ENCODE measurements around the gene ZNF467. TPM values are rescaled to one million over a fixed set of nuclear protein-coding genes. Genes with fewer than 3 reads are reported as not detected.

The ZNF467 gene, protein sequence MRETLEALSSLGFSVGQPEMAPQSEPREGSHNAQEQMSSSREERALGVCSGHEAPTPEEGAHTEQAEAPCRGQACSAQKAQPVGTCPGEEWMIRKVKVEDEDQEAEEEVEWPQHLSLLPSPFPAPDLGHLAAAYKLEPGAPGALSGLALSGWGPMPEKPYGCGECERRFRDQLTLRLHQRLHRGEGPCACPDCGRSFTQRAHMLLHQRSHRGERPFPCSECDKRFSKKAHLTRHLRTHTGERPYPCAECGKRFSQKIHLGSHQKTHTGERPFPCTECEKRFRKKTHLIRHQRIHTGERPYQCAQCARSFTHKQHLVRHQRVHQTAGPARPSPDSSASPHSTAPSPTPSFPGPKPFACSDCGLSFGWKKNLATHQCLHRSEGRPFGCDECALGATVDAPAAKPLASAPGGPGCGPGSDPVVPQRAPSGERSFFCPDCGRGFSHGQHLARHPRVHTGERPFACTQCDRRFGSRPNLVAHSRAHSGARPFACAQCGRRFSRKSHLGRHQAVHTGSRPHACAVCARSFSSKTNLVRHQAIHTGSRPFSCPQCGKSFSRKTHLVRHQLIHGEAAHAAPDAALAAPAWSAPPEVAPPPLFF
- 1.0 TPM for polyA plus RNA-seq (2013, experiment 1 of 2)
- 1.1 TPM for polyA plus RNA-seq (2013, experiment 2 of 2)

DNA sequence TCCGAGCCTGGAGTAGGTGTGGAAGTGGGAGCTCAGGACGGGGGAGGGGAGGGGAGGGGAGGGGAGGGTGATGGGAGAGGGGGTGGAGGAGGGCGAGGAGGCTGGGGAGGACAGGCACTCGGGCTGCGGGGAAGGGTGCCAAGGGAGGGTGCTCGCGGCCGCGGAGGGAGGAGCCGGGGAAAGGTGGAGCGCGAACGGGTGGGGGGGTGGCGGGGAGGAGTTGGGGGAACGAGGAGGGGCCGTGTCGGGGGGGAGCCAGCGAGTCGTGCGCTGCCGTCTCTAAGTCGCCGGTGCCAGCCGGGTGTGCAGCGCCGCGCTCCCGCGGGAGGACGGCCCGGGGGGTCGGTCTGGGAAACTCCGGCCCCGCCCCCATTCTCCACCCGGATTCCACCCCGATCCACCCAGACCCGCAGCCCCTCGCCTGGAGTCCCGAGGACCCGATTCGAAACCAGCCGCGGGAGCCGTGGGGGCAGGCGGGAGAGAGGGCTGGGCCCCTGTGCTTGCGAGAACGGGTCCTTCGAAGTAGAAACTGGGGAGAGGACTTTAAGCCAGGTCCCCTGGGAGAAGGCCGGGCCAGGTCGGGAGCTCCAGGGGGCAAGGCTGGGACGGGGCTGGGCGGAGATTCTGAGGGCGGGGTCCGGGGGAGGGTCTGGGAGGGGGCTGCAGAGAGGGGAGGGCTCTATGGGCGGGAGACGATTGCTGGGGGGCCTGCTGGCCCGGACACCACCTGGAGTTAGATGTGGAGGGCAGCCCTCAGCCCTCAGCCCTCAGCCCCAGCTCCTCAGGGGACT lies at the start of gene ZNF467:
ZNF467 (minus strand) TSS at position 143 of the 791 bp plus-strand sequence. CDS start 2,556 bp downstream, outside the sequence.
- peaks cover 69% of the 10 kb centered on the region for H3K27me3 ChIP-seq (ENCODE audit: insufficient read depth, low read length)
- no peaks in the 10 kb centered on the region for H3K9me3 ChIP-seq (ENCODE audit: insufficient read depth, low read depth, low read length)
- peaks cover 11% of the 10 kb centered on the region; the same call in 1 of the 2 replicates for H3K4me1 ChIP-seq (ENCODE audit: insufficient read depth, low read length)
- no peak within 1 kb of the TSS; the same call in 1 of the 2 replicates for H3K27ac ChIP-seq (ENCODE audit: low read depth, low read length)
- no peak within 1 kb of the TSS for H3K9ac ChIP-seq (ENCODE audit: low read depth, low read length)
- no peaks in the 10 kb centered on the region for H3K36me3 ChIP-seq (ENCODE audit: insufficient read depth, low read length)
- WGBS = under 1% methylated on average over 57 of the region's 57 CpGs
- H3K4me3 ChIP-seq (ENCODE audit: low read length) = peak within 1 kb of the TSS; percentile 59

DNA sequence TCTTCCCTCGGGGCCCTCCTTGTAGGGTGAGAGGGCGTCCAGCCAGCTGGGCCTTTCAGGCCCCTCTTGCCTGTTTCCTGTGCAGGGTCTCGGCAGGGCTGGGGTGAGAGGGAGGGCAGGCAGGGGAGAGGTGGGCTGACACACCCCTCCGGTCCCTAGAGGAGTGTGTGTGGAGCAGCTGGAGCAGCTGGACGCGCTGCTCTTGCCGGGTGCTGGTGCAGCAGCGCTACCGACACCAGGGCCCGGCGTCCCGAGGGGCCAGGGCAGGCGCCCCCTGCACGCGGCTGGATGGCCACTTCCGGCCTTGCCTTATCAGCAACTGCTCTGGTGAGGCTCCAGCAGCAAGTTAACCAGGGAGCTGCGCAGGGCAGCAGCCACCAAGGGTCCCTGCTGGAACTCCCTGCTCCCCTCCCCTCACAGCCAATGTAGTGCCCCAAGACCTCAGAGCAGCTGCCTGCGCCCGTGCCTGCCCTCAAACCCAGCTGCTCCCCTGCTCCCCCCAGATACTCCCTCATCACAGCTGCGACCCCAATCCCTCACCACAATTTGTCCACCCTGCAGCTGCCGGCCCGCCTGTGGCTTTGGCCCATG lies 49.1 kb upstream of the ZNF467 start:
- WGBS = 95% methylated on average over 22 of the region's 22 CpGs
- Histone ChIP-seq H3K9me3 (ENCODE audit: insufficient read depth, low read depth, low read length) (peaks cover 12% of the 10 kb centered on the region; the same call in 1 of the 2 replicates), H3K36me3 (ENCODE audit: insufficient read depth, low read length) (no peaks in the 10 kb centered on the region), H3K27ac (ENCODE audit: low read depth, low read length) (no peak overlapping the region), H3K4me1 (ENCODE audit: insufficient read depth, low read length) (no peaks in the 10 kb centered on the region), H3K27me3 (ENCODE audit: insufficient read depth, low read length) (no peaks in the 10 kb centered on the region), H3K4me3 (ENCODE audit: low read length) (no peak overlapping the region), H3K9ac (ENCODE audit: low read depth, low read length) (no peak overlapping the region)

DNA sequence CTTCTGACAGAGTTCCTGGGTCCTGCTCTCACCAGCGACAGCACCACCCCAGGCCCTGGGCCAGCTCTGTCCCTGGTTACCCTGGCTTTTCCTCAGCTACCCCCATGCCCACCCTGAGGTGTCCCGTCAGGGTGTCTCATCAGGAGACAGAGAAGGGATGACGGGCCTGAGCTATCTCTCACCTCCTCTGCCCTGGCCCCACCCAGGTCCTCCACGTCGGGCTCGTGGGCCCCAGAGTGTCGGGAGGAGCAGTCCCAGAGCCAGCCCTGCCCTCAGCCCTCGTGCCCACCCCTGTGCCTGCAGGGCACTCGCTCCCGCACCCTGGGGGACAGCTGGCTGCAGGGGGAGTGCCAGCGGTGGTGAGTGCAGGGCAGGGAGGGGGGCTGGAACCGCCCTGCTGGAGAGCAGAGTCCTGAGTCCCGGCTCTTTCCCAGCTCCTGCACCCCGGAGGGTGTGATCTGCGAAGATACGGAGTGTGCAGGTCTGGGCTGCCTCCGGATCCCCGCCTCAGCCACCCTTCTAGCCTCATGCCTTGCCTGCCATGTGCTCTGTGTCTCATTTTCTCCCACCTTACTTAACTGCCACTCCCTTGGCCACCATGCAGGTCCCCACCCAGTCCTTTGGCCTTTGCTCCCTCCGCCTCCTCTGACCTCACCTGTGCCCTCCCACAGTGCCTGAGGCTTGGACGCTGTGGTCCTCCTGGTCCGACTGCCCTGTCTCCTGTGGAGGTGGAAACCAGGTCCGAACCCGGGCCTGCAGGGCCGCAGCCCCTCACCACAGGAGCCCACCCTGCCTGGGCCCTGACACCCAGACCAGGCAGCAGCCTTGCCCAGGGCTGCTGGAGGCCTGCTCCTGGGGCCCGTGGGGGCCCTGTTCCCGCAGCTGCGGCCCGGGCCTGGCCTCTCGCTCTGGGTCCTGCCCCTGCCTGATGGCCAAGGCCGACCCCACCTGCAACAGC lies 48.1 kb upstream of the ZNF467 start:
- peaks cover 12% of the 10 kb centered on the region; the same call in 1 of the 2 replicates for H3K9me3 ChIP-seq (ENCODE audit: insufficient read depth, low read depth, low read length)
- H3K9ac ChIP-seq (ENCODE audit: low read depth, low read length) = no peak overlapping the region
- H3K4me3 ChIP-seq (ENCODE audit: low read length) = no peak overlapping the region
- no peaks in the 10 kb centered on the region for H3K27me3 ChIP-seq (ENCODE audit: insufficient read depth, low read length)
- H3K36me3 ChIP-seq (ENCODE audit: insufficient read depth, low read length) = no peaks in the 10 kb centered on the region
- H3K4me1 ChIP-seq (ENCODE audit: insufficient read depth, low read length) = no peaks in the 10 kb centered on the region
- no peak overlapping the region for H3K27ac ChIP-seq (ENCODE audit: low read depth, low read length)
- WGBS = 89% methylated on average over 30 of the region's 30 CpGs

DNA sequence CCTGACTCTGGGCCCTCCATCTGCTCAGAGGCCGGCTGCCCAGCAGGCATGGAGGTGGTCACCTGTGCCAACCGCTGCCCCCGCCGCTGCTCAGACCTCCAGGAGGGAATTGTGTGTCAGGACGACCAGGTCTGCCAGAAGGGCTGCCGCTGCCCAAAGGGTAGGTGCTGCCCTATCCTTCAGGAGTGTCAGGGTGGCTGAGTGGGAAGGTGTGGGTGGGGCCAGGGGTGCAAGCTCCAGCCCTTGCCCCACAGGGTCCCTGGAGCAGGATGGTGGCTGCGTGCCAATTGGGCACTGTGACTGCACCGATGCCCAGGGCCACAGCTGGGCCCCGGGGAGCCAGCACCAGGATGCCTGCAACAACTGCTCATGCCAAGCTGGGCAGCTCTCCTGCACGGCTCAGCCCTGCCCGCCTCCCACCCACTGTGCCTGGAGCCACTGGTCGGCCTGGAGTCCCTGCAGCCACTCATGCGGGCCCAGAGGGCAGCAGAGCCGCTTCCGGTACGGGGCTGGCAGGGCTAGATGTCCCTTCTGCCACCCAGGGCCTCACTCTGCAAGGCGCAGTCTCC lies 47.3 kb upstream of the ZNF467 start:
- WGBS = 93% methylated on average over 17 of the region's 17 CpGs
- 0 out of 2 replicates have a peak, but pooled peaks cover 4% of the 10 kb centered on the region for H3K4me1 ChIP-seq (ENCODE audit: insufficient read depth, low read length)

DNA sequence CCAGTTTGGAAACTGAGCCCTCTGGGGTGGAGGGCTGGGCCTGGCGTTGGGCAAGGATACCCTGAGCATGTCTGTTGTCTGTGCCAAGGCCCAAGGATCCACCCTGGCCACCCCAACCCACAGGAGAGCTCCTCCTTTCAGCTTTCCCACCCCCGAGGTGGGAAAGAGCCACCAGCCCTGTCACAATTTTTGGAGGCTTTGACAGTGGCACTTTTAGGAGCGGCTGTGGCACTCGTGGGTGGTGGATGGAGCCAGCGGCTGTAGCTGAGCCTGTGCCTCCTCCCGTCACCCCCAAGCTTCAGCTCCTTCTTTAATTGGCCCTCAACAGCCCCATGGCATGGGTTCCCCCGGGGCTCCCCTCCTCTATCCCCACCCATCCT lies 46.6 kb upstream of the ZNF467 start:
- H3K4me1 ChIP-seq (ENCODE audit: insufficient read depth, low read length) = 0 out of 2 replicates have a peak, but pooled peaks cover 6% of the 10 kb centered on the region
- WGBS = 92% methylated on average over 7 of the region's 7 CpGs
- H3K27me3 ChIP-seq (ENCODE audit: insufficient read depth, low read length) = no peaks in the 10 kb centered on the region
- no peaks in the 10 kb centered on the region for H3K36me3 ChIP-seq (ENCODE audit: insufficient read depth, low read length)
- peaks cover 12% of the 10 kb centered on the region; the same call in 1 of the 2 replicates for H3K9me3 ChIP-seq (ENCODE audit: insufficient read depth, low read depth, low read length)
- H3K4me3 ChIP-seq (ENCODE audit: low read length) = no peak overlapping the region
- no peak overlapping the region for H3K27ac ChIP-seq (ENCODE audit: low read depth, low read length)
- no peak overlapping the region for H3K9ac ChIP-seq (ENCODE audit: low read depth, low read length)

More for the DNA sequence above, 47.3 kb upstream of the ZNF467 start:
- H3K4me3 ChIP-seq (ENCODE audit: low read length) = no peak overlapping the region
- H3K9me3 ChIP-seq (ENCODE audit: insufficient read depth, low read depth, low read length) = peaks cover 12% of the 10 kb centered on the region; the same call in 1 of the 2 replicates
- H3K27me3 ChIP-seq (ENCODE audit: insufficient read depth, low read length) = no peaks in the 10 kb centered on the region
- no peaks in the 10 kb centered on the region for H3K36me3 ChIP-seq (ENCODE audit: insufficient read depth, low read length)
- H3K27ac ChIP-seq (ENCODE audit: low read depth, low read length) = no peak overlapping the region
- no peak overlapping the region for H3K9ac ChIP-seq (ENCODE audit: low read depth, low read length)

DNA sequence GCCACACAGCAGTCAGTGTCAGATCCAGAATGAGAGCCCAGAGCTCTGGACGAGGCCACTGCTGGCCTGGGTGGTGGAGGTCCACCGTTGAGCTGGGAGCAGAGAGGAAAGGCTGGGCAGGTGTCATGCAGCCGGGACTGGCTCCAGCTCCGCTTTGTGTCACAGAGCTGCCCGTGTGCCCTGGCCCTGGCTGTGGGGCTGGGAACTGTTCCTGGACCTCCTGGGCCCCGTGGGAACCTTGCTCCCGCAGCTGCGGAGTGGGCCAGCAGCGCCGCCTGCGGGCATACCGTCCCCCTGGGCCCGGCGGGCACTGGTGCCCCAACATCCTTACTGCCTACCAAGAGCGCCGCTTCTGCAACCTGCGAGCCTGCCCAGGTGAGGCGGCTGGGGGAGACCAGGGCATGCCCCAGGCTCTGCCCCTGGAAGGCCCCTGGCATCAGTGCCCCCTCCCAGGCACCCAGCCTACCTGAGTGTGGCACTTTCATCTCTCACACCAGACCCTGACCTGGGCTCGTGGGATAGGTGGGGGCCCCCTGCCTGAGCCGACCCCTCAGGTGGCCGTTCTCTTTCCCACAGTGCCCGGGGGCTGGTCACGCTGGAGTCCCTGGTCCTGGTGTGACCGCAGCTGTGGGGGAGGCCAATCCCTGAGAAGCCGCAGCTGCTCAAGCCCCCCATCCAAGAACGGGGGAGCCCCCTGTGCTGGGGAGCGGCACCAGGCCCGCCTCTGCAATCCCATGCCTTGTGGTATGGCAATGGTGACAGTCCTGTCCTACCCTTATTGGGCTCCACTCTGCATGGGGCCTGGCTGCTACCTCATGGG lies 46.0 kb upstream of the ZNF467 start:
- no peak overlapping the region for H3K4me3 ChIP-seq (ENCODE audit: low read length)
- peaks cover 12% of the 10 kb centered on the region; the same call in 1 of the 2 replicates for H3K9me3 ChIP-seq (ENCODE audit: insufficient read depth, low read depth, low read length)
- 0 out of 2 replicates have a peak, but pooled peaks cover 6% of the 10 kb centered on the region for H3K4me1 ChIP-seq (ENCODE audit: insufficient read depth, low read length)
- no peaks in the 10 kb centered on the region for H3K36me3 ChIP-seq (ENCODE audit: insufficient read depth, low read length)
- H3K27ac ChIP-seq (ENCODE audit: low read depth, low read length) = no peak overlapping the region
- 91% methylated on average over 28 of the region's 28 CpGs for WGBS
- no peaks in the 10 kb centered on the region for H3K27me3 ChIP-seq (ENCODE audit: insufficient read depth, low read length)
- H3K9ac ChIP-seq (ENCODE audit: low read depth, low read length) = no peak overlapping the region

DNA sequence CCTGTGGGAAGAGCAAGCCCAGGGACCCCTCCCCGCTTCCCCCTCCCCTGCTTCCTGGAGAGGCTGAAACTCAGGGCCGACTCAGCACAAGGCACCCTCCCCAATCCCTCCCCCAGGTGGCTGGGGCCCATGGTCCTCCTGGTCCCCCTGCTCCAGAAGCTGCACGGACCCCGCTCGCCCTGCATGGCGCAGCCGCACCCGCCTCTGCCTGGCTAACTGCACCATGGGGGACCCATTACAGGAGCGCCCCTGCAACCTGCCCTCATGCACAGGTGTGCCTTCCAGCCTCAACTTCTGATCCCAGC lies 45.1 kb upstream of the ZNF467 start:
- Histone ChIP-seq H3K36me3 (ENCODE audit: insufficient read depth, low read length) (no peaks in the 10 kb centered on the region), H3K4me3 (ENCODE audit: low read length) (no peak overlapping the region), H3K9ac (ENCODE audit: low read depth, low read length) (no peak overlapping the region), H3K27me3 (ENCODE audit: insufficient read depth, low read length) (no peaks in the 10 kb centered on the region), H3K9me3 (ENCODE audit: insufficient read depth, low read depth, low read length) (0 out of 2 replicates have a peak, but pooled peaks cover 4% of the 10 kb centered on the region), H3K27ac (ENCODE audit: low read depth, low read length) (no peak overlapping the region), H3K4me1 (ENCODE audit: insufficient read depth, low read length) (0 out of 2 replicates have a peak, but pooled peaks cover 6% of the 10 kb centered on the region)
- WGBS = 94% methylated on average over 9 of the region's 9 CpGs

DNA sequence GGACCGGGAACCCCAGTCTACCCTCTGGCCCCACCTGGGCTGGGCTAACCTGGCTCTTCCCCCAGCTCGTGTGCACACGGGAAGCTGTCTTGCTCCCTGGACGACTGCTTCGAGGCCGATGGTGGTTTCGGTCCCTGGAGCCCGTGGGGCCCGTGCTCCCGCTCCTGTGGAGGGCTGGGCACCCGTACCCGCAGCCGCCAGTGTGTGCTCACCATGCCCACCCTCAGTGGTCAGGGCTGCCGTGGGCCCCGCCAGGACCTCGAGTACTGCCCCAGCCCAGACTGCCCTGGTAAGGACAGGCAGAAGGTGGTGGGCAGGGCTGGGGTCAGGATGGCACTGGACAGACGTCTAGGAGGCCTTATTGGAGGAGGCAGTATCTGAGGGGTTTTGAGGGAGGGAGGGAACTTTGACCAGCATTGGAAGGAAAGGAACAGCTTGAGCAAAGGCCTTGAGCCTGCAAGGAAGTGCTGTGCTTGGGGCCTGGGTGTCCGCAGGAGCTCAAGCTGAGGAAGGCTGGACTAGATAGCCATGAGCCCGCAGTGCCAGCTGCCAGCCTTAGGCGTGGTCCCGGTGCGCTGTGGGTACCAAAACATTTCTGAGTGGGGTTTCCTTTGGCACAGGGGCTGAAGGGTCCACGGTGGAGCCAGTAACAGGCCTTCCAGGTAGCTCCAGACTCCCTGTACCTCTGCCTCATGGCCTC lies 44.6 kb upstream of the ZNF467 start:
- no peak overlapping the region for H3K27ac ChIP-seq (ENCODE audit: low read depth, low read length)
- H3K36me3 ChIP-seq (ENCODE audit: insufficient read depth, low read length) = no peaks in the 10 kb centered on the region
- H3K9me3 ChIP-seq (ENCODE audit: insufficient read depth, low read depth, low read length) = no peaks in the 10 kb centered on the region
- no peak overlapping the region for H3K4me3 ChIP-seq (ENCODE audit: low read length)
- 0 out of 2 replicates have a peak, but pooled peaks cover 6% of the 10 kb centered on the region for H3K4me1 ChIP-seq (ENCODE audit: insufficient read depth, low read length)
- 90% methylated on average over 23 of the region's 23 CpGs for WGBS
- H3K9ac ChIP-seq (ENCODE audit: low read depth, low read length) = no peak overlapping the region
- H3K27me3 ChIP-seq (ENCODE audit: insufficient read depth, low read length) = no peaks in the 10 kb centered on the region

DNA sequence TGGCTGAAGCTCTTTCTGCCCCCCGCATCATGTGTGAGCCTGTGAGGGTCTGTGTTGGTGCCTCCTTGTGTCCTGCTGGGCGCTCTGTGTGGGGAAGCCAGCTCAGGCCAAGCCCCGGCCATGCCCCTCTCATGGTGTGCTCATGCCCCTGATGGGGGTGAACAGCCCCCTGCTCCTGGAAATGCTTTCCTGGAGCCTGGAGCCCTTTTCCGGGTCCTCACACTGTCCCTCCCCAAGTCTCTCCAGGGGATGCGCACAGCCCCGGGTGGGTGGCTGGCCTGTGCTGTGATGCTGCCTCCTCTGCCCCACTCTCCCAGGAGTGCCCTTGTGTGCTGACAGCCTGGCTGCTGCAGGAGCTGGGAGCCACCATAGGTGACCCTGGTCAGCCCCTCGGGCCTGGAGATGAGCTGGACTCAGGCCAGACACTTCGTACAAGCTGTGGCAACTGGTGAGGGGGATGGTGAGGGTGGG lies 43.9 kb upstream of the ZNF467 start:
- Histone ChIP-seq H3K4me3 (ENCODE audit: low read length) (no peak overlapping the region), H3K9me3 (ENCODE audit: insufficient read depth, low read depth, low read length) (no peaks in the 10 kb centered on the region), H3K27me3 (ENCODE audit: insufficient read depth, low read length) (no peaks in the 10 kb centered on the region), H3K27ac (ENCODE audit: low read depth, low read length) (no peak overlapping the region), H3K4me1 (ENCODE audit: insufficient read depth, low read length) (0 out of 2 replicates have a peak, but pooled peaks cover 6% of the 10 kb centered on the region), H3K9ac (ENCODE audit: low read depth, low read length) (no peak overlapping the region), H3K36me3 (ENCODE audit: insufficient read depth, low read length) (no peaks in the 10 kb centered on the region)
- 88% methylated on average over 8 of the region's 8 CpGs for WGBS

Data from HUES64 (cell line).